GM23338 (cell line): ENCODE data around the gene PRELID1. TPM values are rescaled to one million over a fixed set of nuclear protein-coding genes. Genes with fewer than 3 reads are reported as not detected.

Source experiments
- ATAC-seq: fragments of 200-7000 bp; cut with Tn5 transposase; 3 replicates; pipeline ENCODE4 v1.9.1; 2020
- DNase-seq: peaks from one replicate; pipeline ENCODE4 v3.0.0-alpha.2; 2015; ENCODE audit warnings: low spot score
- H2AFZ ChIP-seq: fragments of 200-600 bp; sonication (generic); 2 replicates; pipeline ENCODE4 v1.8.0; 2016; ENCODE audit warnings: antibody characterized with exemption, mild to moderate bottlenecking, moderate library complexity
- H3F3A ChIP-seq: fragments of 200-600 bp; sonication (generic); replicated peaks from 2 replicates; pipeline ENCODE4 v1.8.0; 2017; ENCODE audit warnings: antibody characterized with exemption, mixed run types, low read depth
- H3K27ac ChIP-seq: fragments of 200-600 bp; sonication (generic); 2 replicates; pipeline ENCODE4 v1.6.1; 2016; ENCODE audit warnings: low read depth
- H3K27me3 ChIP-seq: fragments of 200-600 bp; sonication (generic); 2 replicates; pipeline ENCODE4 v1.8.0; 2016; ENCODE audit warnings: mild to moderate bottlenecking, mixed run types, moderate library complexity; ENCODE audit not compliant: insufficient read depth
- H3K36me3 ChIP-seq: fragments of 200-600 bp; sonication (generic); 2 replicates; pipeline ENCODE4 v1.8.0; 2016; ENCODE audit warnings: mild to moderate bottlenecking; ENCODE audit not compliant: insufficient read depth
- H3K4me1 ChIP-seq: fragments of 200-600 bp; sonication (generic); 2 replicates; pipeline ENCODE4 v1.8.0; 2016; ENCODE audit warnings: mild to moderate bottlenecking, moderate library complexity; ENCODE audit not compliant: insufficient read depth
- H3K4me2 ChIP-seq: fragments of 200-600 bp; sonication (generic); 2 replicates; pipeline ENCODE4 v1.7.1; 2017; ENCODE audit warnings: mixed run types
- H3K4me3 ChIP-seq: fragments of 200-600 bp; sonication (generic); 2 replicates; pipeline ENCODE4 v1.6.1; 2016; ENCODE audit warnings: mixed run types
- H3K79me2 ChIP-seq: fragments of 200-600 bp; sonication (generic); replicated peaks from 2 replicates; pipeline ENCODE4 v1.8.0; 2017; ENCODE audit warnings: mild to moderate bottlenecking; ENCODE audit not compliant: insufficient read depth
- H3K9me2 ChIP-seq: fragments of 200-600 bp; sonication (generic); 2 replicates; pipeline ENCODE4 v1.8.0; 2017; ENCODE audit not compliant: insufficient read depth
- H4K20me1 ChIP-seq: fragments of 200-600 bp; sonication (generic); replicated peaks from 2 replicates; pipeline ENCODE4 v1.8.0; 2017; ENCODE audit warnings: mild to moderate bottlenecking; ENCODE audit not compliant: insufficient read depth
- H3K27ac Mint-ChIP-seq: 2 replicates; pipeline ENCODE4 v1.8.0; 2020; ENCODE audit warnings: inconsistent platforms, mild to moderate bottlenecking, moderate library complexity, mixed read lengths
- H3K27me3 Mint-ChIP-seq: 3 replicates; pipeline ENCODE4 v1.8.0; 2022; ENCODE audit warnings: low read depth, mild to moderate bottlenecking, moderate library complexity, mixed read lengths, inconsistent platforms; ENCODE audit not compliant: insufficient read depth, poor library complexity
- H3K36me3 Mint-ChIP-seq: 3 replicates; pipeline ENCODE4 v1.8.0; 2021; ENCODE audit warnings: low read depth, mild to moderate bottlenecking, inconsistent platforms, moderate library complexity, mixed read lengths
- H3K4me1 Mint-ChIP-seq: 3 replicates; pipeline ENCODE4 v1.8.0; 2020; ENCODE audit warnings: mild to moderate bottlenecking, inconsistent platforms, mixed read lengths
- H3K4me3 Mint-ChIP-seq: 3 replicates; pipeline ENCODE4 v1.8.0; 2021; ENCODE audit warnings: moderate library complexity, mild to moderate bottlenecking, inconsistent platforms, mixed read lengths
- H3K9me3 Mint-ChIP-seq: 3 replicates; pipeline ENCODE4 v1.8.0; 2020; ENCODE audit warnings: moderate library complexity, mild to moderate bottlenecking, inconsistent platforms, mixed read lengths
- EZH2phosphoT487 ChIP-seq: fragments of 200-600 bp; sonication (generic); IDR thresholded peaks from one replicate; pipeline ENCODE4 v1.8.1; 2018; ENCODE audit warnings: antibody characterized with exemption; ENCODE audit not compliant: unreplicated experiment
- NANOG ChIP-seq: IDR thresholded peaks from 2 replicates; pipeline ENCODE4 v1.6.1; 2016; ENCODE audit warnings: antibody characterized with exemption, borderline replicate concordance
- POLR2AphosphoS5 ChIP-seq: IDR thresholded peaks from 2 replicates; pipeline ENCODE4 v1.6.1; 2016; ENCODE audit warnings: antibody characterized with exemption, low read depth
- STAT1 ChIP-seq: IDR thresholded peaks from one replicate; pipeline ENCODE4 v1.6.1; 2016; ENCODE audit warnings: antibody characterized with exemption; ENCODE audit not compliant: unreplicated experiment
- ZNF114 ChIP-seq: fragments of 250-450 bp; sonication (Bioruptor Pico); IDR thresholded peaks from 2 replicates; pipeline ENCODE4 v1.5.0; 2020; ENCODE audit warnings: mild to moderate bottlenecking, moderate library complexity
- polyA plus RNA-seq: library from polyadenylated mRNA; unstranded; fragments of >200 nt; fragmentation: Nextera tagmentation; extraction: Ambion mirVana; gene quantifications from 2 replicates; pipeline ENCODE4 v1.2.1, GENCODE V29; 2016
- total RNA-seq: library from RNA; depleted of rRNA; stranded (reverse); fragments of >200 nt; shearing (Covaris generic); gene quantifications from 2 replicates; pipeline ENCODE4 v1.2.3, GENCODE V29; 2014
- TF ChIP-seq, protein P1 (sequence below): fragments of 250-450 bp; sonication (Bioruptor Pico); IDR thresholded peaks from 2 replicates; pipeline ENCODE4 v1.5.0; 2020; ENCODE audit warnings: mild to moderate bottlenecking, moderate library complexity
- TF ChIP-seq, protein P2 (sequence below): IDR thresholded peaks from one replicate; pipeline ENCODE4 v1.6.1; 2018; ENCODE audit warnings: antibody characterized with exemption; ENCODE audit not compliant: unreplicated experiment
- TF ChIP-seq, protein P3 (sequence below): IDR thresholded peaks from 2 replicates; pipeline ENCODE4 v1.6.1; 2016; ENCODE audit warnings: antibody characterized with exemption

PRELID1 gene
- total and polyA plus RNA-seq, 2 experiments from 2014 or later = 328 to 349 TPM

DNA sequence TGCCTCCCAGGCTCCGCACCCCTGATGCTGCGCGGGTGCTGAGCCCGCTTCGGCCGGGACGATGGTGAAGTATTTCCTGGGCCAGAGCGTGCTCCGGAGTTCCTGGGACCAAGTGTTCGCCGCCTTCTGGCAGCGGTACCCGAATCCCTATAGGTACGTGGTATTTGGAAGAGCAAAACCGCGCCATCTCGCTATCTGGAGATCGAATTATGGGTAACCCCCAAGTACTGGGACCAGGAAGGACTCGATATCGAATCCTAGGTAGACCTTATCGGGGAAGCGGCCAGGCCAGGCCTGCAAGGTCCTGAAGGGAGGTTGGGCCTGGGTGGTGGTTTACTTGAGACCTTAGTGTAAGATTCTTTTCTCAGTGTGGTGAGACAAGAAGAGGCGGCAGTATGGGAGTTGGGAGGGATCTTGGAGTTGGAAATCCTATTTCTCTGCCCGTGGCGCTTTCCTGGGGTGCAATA, 359 bp downstream of the PRELID1 start (continued):
- TF ChIP-seq, protein P1, sequence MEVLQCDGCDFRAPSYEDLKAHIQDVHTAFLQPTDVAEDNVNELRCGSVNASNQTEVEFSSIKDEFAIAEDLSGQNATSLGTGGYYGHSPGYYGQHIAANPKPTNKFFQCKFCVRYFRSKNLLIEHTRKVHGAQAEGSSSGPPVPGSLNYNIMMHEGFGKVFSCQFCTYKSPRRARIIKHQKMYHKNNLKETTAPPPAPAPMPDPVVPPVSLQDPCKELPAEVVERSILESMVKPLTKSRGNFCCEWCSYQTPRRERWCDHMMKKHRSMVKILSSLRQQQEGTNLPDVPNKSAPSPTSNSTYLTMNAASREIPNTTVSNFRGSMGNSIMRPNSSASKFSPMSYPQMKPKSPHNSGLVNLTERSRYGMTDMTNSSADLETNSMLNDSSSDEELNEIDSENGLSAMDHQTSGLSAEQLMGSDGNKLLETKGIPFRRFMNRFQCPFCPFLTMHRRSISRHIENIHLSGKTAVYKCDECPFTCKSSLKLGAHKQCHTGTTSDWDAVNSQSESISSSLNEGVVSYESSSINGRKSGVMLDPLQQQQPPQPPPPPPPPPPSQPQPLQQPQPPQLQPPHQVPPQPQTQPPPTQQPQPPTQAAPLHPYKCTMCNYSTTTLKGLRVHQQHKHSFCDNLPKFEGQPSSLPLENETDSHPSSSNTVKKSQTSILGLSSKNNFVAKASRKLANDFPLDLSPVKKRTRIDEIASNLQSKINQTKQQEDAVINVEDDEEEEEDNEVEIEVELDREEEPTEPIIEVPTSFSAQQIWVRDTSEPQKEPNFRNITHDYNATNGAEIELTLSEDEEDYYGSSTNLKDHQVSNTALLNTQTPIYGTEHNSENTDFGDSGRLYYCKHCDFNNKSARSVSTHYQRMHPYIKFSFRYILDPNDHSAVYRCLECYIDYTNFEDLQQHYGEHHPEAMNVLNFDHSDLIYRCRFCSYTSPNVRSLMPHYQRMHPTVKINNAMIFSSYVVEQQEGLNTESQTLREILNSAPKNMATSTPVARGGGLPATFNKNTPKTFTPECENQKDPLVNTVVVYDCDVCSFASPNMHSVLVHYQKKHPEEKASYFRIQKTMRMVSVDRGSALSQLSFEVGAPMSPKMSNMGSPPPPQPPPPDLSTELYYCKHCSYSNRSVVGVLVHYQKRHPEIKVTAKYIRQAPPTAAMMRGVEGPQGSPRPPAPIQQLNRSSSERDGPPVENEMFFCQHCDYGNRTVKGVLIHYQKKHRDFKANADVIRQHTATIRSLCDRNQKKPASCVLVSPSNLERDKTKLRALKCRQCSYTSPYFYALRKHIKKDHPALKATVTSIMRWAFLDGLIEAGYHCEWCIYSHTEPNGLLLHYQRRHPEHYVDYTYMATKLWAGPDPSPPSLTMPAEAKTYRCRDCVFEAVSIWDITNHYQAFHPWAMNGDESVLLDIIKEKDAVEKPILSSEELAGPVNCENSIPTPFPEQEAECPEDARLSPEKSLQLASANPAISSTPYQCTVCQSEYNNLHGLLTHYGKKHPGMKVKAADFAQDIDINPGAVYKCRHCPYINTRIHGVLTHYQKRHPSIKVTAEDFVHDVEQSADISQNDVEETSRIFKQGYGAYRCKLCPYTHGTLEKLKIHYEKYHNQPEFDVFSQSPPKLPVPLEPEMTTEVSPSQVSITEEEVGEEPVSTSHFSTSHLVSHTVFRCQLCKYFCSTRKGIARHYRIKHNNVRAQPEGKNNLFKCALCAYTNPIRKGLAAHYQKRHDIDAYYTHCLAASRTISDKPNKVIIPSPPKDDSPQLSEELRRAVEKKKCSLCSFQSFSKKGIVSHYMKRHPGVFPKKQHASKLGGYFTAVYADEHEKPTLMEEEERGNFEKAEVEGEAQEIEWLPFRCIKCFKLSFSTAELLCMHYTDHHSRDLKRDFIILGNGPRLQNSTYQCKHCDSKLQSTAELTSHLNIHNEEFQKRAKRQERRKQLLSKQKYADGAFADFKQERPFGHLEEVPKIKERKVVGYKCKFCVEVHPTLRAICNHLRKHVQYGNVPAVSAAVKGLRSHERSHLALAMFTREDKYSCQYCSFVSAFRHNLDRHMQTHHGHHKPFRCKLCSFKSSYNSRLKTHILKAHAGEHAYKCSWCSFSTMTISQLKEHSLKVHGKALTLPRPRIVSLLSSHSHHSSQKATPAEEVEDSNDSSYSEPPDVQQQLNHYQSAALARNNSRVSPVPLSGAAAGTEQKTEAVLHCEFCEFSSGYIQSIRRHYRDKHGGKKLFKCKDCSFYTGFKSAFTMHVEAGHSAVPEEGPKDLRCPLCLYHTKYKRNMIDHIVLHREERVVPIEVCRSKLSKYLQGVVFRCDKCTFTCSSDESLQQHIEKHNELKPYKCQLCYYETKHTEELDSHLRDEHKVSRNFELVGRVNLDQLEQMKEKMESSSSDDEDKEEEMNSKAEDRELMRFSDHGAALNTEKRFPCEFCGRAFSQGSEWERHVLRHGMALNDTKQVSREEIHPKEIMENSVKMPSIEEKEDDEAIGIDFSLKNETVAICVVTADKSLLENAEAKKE (CRISPR knock-in tag) = no peak
- TF ChIP-seq EZH2phosphoT487 = no peak

DNA sequence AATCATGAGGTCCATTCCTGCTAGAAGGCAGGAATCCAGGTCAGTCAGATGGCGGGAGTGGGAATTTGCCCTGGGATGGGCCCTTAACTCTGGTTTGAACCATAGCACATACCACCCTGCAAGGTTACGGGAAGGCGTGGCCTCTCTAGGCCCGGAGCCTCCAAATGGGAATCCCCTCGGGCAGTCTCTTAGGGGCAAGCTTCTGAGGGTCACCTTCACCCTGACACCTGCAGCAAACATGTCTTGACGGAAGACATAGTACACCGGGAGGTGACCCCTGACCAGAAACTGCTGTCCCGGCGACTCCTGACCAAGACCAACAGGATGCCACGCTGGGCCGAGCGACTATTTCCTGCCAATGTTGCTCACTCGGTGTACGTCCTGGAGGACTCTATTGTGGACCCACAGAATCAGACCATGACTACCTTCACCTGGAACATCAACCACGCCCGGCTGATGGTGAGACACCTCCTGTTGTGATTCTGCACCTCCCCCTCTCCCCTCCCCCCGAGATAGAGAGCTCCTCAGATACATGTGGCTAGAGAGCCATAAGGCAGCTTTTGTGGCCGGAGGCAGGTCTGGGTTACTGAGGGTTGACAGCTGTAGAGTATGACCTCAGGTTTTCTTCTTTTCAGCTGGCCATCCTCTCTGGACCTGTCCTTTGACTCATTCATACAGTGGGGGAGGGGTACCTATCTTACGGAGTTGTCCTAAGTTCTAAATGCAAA, 957 bp downstream of the PRELID1 start:
- Histone ChIP-seq H3F3A (peaks cover 36% of the 10 kb centered on the region), H3K4me2 (peak overlapping the region; percentile 99), H3K9me2 (no peaks in the 10 kb centered on the region), H3K4me3 (peak overlapping the region; percentile 99), H3K27me3 (no peaks in the 10 kb centered on the region), H3K36me3 (peaks cover 17% of the 10 kb centered on the region), H4K20me1 (peaks cover 23% of the 10 kb centered on the region), H2AFZ (no peak overlapping the region), H3K4me1 (peaks cover 9% of the 10 kb centered on the region), H3K79me2 (peaks cover 21% of the 10 kb centered on the region), H3K27ac (0 out of 2 replicates have a peak overlapping the region, but pooled peaks have one; percentile 80)
- Mint-ChIP-seq H3K27me3 (peaks cover 25% of the 10 kb centered on the region), H3K4me1 (peaks cover 45% of the 10 kb centered on the region), H3K27ac (peak overlapping the region; percentile 97), H3K36me3 (peaks cover 47% of the 10 kb centered on the region), H3K4me3 (peak overlapping the region; percentile 99), H3K9me3 (no peaks in the 10 kb centered on the region; the same call in 2 of the 3 replicates)
- ATAC-seq (no peak), DNase-seq (no peak)
- TF ChIP-seq, protein P2, sequence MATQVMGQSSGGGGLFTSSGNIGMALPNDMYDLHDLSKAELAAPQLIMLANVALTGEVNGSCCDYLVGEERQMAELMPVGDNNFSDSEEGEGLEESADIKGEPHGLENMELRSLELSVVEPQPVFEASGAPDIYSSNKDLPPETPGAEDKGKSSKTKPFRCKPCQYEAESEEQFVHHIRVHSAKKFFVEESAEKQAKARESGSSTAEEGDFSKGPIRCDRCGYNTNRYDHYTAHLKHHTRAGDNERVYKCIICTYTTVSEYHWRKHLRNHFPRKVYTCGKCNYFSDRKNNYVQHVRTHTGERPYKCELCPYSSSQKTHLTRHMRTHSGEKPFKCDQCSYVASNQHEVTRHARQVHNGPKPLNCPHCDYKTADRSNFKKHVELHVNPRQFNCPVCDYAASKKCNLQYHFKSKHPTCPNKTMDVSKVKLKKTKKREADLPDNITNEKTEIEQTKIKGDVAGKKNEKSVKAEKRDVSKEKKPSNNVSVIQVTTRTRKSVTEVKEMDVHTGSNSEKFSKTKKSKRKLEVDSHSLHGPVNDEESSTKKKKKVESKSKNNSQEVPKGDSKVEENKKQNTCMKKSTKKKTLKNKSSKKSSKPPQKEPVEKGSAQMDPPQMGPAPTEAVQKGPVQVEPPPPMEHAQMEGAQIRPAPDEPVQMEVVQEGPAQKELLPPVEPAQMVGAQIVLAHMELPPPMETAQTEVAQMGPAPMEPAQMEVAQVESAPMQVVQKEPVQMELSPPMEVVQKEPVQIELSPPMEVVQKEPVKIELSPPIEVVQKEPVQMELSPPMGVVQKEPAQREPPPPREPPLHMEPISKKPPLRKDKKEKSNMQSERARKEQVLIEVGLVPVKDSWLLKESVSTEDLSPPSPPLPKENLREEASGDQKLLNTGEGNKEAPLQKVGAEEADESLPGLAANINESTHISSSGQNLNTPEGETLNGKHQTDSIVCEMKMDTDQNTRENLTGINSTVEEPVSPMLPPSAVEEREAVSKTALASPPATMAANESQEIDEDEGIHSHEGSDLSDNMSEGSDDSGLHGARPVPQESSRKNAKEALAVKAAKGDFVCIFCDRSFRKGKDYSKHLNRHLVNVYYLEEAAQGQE = no peak
- TF ChIP-seq POLR2AphosphoS5 = no peak
- TF ChIP-seq ZNF114 (CRISPR knock-in tag) = no peak
- TF ChIP-seq, protein P3, sequence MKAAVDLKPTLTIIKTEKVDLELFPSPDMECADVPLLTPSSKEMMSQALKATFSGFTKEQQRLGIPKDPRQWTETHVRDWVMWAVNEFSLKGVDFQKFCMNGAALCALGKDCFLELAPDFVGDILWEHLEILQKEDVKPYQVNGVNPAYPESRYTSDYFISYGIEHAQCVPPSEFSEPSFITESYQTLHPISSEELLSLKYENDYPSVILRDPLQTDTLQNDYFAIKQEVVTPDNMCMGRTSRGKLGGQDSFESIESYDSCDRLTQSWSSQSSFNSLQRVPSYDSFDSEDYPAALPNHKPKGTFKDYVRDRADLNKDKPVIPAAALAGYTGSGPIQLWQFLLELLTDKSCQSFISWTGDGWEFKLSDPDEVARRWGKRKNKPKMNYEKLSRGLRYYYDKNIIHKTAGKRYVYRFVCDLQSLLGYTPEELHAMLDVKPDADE = no peak
- TF ChIP-seq STAT1 = no peak
- no peak for TF ChIP-seq NANOG
